Neutrophil (primary cell): ENCODE results near the gene ZCRB1.

Experiments used
- H3K27ac ChIP-seq: fragments of 200-600 bp; sonication (generic); 2 replicates; pipeline ENCODE4 v1.5.1; 2016; ENCODE audit warnings: mild to moderate bottlenecking, moderate library complexity
- H3K27me3 ChIP-seq: fragments of 200-600 bp; sonication (generic); 2 replicates; pipeline ENCODE4 v1.6.0; 2016; ENCODE audit warnings: mild to moderate bottlenecking
- H3K36me3 ChIP-seq: fragments of 200-600 bp; sonication (generic); 2 replicates; pipeline ENCODE4 v1.5.1; 2017
- H3K4me1 ChIP-seq, 2 experiments: fragments of 200-600 bp in 1 of 2; sonication (generic) in 1 of 2; 1 replicate in 1 of 2; 2 replicates in 1 of 2; pipeline versions ENCODE4 v1.5.1 to v1.6.1; 2013 to 2016; ENCODE audit warnings: low read depth in 1 of 2, low read length in 1 of 2, mild to moderate bottlenecking in 1 of 2, moderate library complexity in 1 of 2; ENCODE audit not compliant: control insufficient read depth in 1 of 2, insufficient read depth in 1 of 2
- H3K4me3 ChIP-seq, 2 experiments: fragments of 200-600 bp in 1 of 2; sonication (generic) in 1 of 2; 1 replicate in 1 of 2; 2 replicates in 1 of 2; pipeline ENCODE4 v1.5.1; 2013 to 2016; ENCODE audit warnings: low read depth in 1 of 2, low read length in 1 of 2, mild to moderate bottlenecking in 1 of 2, moderate library complexity in 1 of 2
- H3K9me3 ChIP-seq: fragments of 200-600 bp; sonication (generic); 2 replicates; pipeline ENCODE4 v1.5.1; 2016
- TF ChIP-seq, protein P1 (sequence below): fragments of 200-600 bp; sonication (generic); IDR thresholded peaks from 2 replicates; pipeline ENCODE4 v1.5.1; 2016; ENCODE audit warnings: antibody characterized with exemption

ZCRB1 gene

DNA sequence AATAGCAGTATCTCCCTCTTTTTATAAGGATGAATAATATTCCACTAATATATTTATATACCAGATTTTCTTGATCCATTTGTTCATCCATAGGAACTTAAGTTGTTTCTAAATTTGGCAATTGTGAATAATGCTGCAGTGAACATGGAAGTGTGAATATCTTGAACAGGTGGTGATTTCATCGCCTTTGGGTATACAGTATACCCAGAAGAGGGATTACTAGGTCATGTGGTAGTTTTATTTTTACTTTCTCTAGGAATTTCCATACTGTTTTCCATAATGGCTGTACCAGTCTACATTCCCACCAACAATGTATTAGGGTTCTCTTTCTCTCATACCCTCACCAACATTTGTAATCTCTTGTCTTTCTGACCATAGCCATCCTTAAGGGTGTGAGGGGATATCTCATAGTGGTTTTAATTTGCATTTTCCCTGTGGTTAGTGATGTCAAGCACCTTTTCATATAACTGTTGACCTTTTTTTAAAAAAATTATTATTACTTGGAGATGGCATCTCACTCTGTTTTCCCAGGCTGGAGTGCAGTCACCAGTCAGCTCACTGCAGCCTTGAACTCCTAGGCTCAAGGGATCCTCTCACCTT lies 20.6 kb upstream of the ZCRB1 start:
- H3K9me3 ChIP-seq, result no peaks in the 10 kb centered on the region
- H3K4me3 ChIP-seq, result no peak overlapping the region
- peaks cover 6% of the 10 kb centered on the region for H3K36me3 ChIP-seq
- H3K27me3 ChIP-seq, result no peaks in the 10 kb centered on the region
- no peaks in the 10 kb centered on the region for H3K4me1 ChIP-seq
- TF ChIP-seq, protein P1, sequence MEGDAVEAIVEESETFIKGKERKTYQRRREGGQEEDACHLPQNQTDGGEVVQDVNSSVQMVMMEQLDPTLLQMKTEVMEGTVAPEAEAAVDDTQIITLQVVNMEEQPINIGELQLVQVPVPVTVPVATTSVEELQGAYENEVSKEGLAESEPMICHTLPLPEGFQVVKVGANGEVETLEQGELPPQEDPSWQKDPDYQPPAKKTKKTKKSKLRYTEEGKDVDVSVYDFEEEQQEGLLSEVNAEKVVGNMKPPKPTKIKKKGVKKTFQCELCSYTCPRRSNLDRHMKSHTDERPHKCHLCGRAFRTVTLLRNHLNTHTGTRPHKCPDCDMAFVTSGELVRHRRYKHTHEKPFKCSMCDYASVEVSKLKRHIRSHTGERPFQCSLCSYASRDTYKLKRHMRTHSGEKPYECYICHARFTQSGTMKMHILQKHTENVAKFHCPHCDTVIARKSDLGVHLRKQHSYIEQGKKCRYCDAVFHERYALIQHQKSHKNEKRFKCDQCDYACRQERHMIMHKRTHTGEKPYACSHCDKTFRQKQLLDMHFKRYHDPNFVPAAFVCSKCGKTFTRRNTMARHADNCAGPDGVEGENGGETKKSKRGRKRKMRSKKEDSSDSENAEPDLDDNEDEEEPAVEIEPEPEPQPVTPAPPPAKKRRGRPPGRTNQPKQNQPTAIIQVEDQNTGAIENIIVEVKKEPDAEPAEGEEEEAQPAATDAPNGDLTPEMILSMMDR, result no peak
- H3K27ac ChIP-seq, result no peak overlapping the region

DNA sequence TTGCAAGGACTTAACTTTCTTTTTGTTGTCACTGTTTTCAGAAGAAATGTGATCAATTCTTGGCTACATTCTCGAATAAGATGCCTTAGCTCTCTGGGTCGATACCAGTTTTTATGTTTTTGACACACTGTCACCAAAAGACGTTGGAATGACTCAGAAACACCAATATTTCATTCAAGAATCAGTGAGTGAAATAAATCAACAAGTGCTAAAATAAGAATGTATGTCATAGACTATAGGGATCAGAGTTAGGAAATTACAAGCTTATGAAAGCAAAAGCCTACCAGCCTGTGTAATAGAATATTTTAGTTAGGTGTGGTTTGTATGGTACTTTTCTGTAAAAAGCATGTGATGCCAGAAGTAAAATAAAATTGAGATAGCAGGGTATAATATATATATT lies 17.8 kb upstream of the ZCRB1 start:
- H3K27me3 ChIP-seq, result no peaks in the 10 kb centered on the region
- H3K36me3 ChIP-seq, result peaks cover 6% of the 10 kb centered on the region
- TF ChIP-seq, protein P1, result no peak
- H3K9me3 ChIP-seq, result no peaks in the 10 kb centered on the region
- H3K27ac ChIP-seq, result no peak overlapping the region
- H3K4me3 ChIP-seq, result no peak overlapping the region
- no peaks in the 10 kb centered on the region for H3K4me1 ChIP-seq

DNA sequence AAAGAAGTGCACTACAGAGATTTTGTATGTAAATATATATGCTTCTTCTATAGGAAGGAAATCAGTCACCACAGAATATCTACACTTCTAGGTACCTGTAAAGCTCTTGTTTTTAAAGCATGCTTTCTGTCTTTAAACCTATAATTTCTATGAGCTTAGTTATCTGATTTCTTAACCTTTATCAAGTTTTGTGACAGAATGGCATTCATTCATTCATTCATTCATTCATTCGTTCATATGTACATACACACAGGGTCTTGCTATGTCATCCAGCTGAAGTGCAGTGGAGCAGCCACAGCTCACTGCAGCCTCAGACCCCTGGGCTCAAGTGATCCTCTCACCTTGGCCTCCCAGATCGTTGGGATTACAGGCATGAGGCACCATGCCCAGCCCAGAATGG lies 16.1 kb upstream of the ZCRB1 start:
- Histone ChIP-seq H3K4me3 (no peak overlapping the region), H3K27ac (no peak overlapping the region), H3K9me3 (no peaks in the 10 kb centered on the region), H3K36me3 (peaks cover 8% of the 10 kb centered on the region), H3K4me1 (peaks cover 0 to 3% of the 10 kb centered on the region in 2 experiments), H3K27me3 (no peaks in the 10 kb centered on the region)
- TF ChIP-seq, protein P1, result no peak

DNA sequence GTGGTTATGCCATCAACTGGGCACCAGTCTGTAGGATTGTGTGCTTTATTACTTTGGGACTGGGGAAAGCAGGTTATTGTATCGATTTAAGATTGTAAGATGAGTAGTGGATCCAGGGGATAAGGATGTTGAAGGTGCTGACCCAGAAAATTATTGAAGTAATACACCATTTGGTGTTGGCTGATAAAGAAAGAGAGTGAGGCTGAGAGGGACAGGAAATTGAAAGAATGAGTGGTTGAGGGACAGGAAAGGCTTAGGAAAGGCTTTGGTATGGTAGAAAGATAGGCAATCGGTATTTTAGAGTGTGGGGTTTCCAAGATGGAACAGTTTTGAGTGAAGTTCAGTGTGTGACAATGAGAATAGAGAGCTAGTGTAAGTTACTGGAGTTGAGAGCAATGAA lies 12.4 kb upstream of the ZCRB1 start:
- H3K27me3 ChIP-seq, result no peaks in the 10 kb centered on the region
- peaks cover 0 to 3% of the 10 kb centered on the region in 2 experiments for H3K4me1 ChIP-seq
- H3K4me3 ChIP-seq, result no peak overlapping the region
- peaks cover 16% of the 10 kb centered on the region for H3K36me3 ChIP-seq
- TF ChIP-seq, protein P1, result no peak
- no peaks in the 10 kb centered on the region for H3K9me3 ChIP-seq
- no peak overlapping the region for H3K27ac ChIP-seq

DNA sequence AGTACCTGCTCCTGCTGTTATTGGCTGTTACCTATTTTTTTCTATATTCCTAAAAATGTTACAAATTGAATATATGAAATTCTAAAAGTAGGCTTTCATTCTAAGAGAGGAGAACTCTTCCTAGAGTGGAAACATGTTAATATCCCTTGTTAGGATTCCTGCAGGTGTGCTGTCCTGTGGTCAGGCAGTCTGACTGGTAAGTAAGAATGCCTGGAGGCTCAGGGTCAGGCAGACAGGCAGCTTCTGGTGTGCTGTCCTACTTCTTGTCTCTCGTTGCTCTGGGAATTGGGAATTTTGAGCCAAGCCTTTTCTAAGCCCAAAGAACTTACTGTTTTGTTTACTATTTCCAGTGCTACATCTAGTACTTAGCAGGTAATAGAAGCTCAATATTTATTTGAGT lies 10.4 kb upstream of the ZCRB1 start:
- no peak overlapping the region for H3K4me3 ChIP-seq
- H3K4me1 ChIP-seq, result peaks cover 0 to 3% of the 10 kb centered on the region in 2 experiments
- H3K36me3 ChIP-seq, result peaks cover 16% of the 10 kb centered on the region
- no peaks in the 10 kb centered on the region for H3K27me3 ChIP-seq
- no peaks in the 10 kb centered on the region for H3K9me3 ChIP-seq
- H3K27ac ChIP-seq, result no peak overlapping the region
- TF ChIP-seq, protein P1, result no peak
